Neural progenitor cell (in vitro differentiated cells): ENCODE results near the gene GABRG3. TPM values are rescaled to one million over a fixed set of nuclear protein-coding genes. Genes with fewer than 3 reads are reported as not detected.

Experiments
- DNase-seq: peaks from one replicate; pipeline ENCODE4 v3.0.0-alpha.2; 2016; ENCODE audit warnings: low spot score
- H2AFZ ChIP-seq: fragments of 200-600 bp; sonication (generic); replicated peaks from 2 replicates; pipeline ENCODE4 v1.6.1; 2016; ENCODE audit warnings: antibody characterized with exemption
- H3F3A ChIP-seq: fragments of 200-600 bp; sonication (generic); 2 replicates; pipeline ENCODE4 v1.6.1; 2016; ENCODE audit warnings: antibody characterized with exemption, low read depth
- H3K27ac ChIP-seq: fragments of 200-600 bp; sonication (generic); 2 replicates; pipeline ENCODE4 v1.5.1; 2016; ENCODE audit warnings: mild to moderate bottlenecking
- H3K27me3 ChIP-seq: fragments of 200-600 bp; sonication (generic); 2 replicates; pipeline ENCODE4 v1.6.1; 2016; ENCODE audit warnings: mild to moderate bottlenecking, moderate library complexity
- H3K36me3 ChIP-seq: fragments of 200-600 bp; sonication (generic); 2 replicates; pipeline ENCODE4 v1.5.1; 2016
- H3K4me1 ChIP-seq: fragments of 200-600 bp; sonication (generic); 2 replicates; pipeline ENCODE4 v1.6.1; 2016; ENCODE audit warnings: mixed run types
- H3K4me2 ChIP-seq: fragments of 200-600 bp; sonication (generic); 2 replicates; pipeline ENCODE4 v1.6.1; 2016
- H3K4me3 ChIP-seq: fragments of 200-600 bp; sonication (generic); 2 replicates; pipeline ENCODE4 v1.5.1; 2016
- H3K79me2 ChIP-seq: fragments of 200-600 bp; sonication (generic); 2 replicates; pipeline ENCODE4 v1.6.1; 2016; ENCODE audit warnings: low read depth
- H3K9ac ChIP-seq: fragments of 200-600 bp; sonication (generic); 2 replicates; pipeline ENCODE4 v1.6.1; 2016
- H3K9me3 ChIP-seq: fragments of 200-600 bp; sonication (generic); 2 replicates; pipeline ENCODE4 v1.5.1; 2016; ENCODE audit warnings: low read depth
- H4K20me1 ChIP-seq: fragments of 200-600 bp; sonication (generic); 2 replicates; pipeline ENCODE4 v1.6.1; 2016; ENCODE audit warnings: low read depth
- H3K27ac Mint-ChIP-seq: 3 replicates; pipeline ENCODE4 v1.8.0; 2021; ENCODE audit warnings: mixed read lengths
- H3K27me3 Mint-ChIP-seq: 2 replicates; pipeline ENCODE4 v1.8.0; 2022; ENCODE audit warnings: low read depth, mild to moderate bottlenecking, inconsistent platforms, moderate library complexity, mixed read lengths; ENCODE audit not compliant: insufficient read depth
- H3K36me3 Mint-ChIP-seq: 3 replicates; pipeline ENCODE4 v1.8.0; 2021; ENCODE audit warnings: mixed read lengths
- H3K4me1 Mint-ChIP-seq: 3 replicates; pipeline ENCODE4 v1.8.0; 2021; ENCODE audit warnings: mixed read lengths
- H3K4me3 Mint-ChIP-seq: 3 replicates; pipeline ENCODE4 v1.8.0; 2021; ENCODE audit warnings: mild to moderate bottlenecking, moderate library complexity, mixed read lengths
- H3K9me3 Mint-ChIP-seq: 3 replicates; pipeline ENCODE4 v1.8.0; 2020; ENCODE audit warnings: mixed read lengths
- EZH2 ChIP-seq: fragments of 200-600 bp; sonication (generic); IDR thresholded peaks from 2 replicates; pipeline ENCODE4 v1.6.1; 2017; ENCODE audit warnings: antibody characterized with exemption, mild to moderate bottlenecking, moderate library complexity
- EZH2phosphoT487 ChIP-seq: fragments of 200-600 bp; sonication (generic); IDR thresholded peaks from 2 replicates; pipeline ENCODE4 v1.6.1; 2017; ENCODE audit warnings: antibody characterized with exemption
- total RNA-seq: library from RNA; depleted of rRNA; stranded (reverse); fragments of >200 nt; gene quantifications from 2 replicates; pipeline ENCODE4 v1.2.3, GENCODE V29; 2015; ENCODE audit warnings: low replicate concordance
- TF ChIP-seq, protein P1 (sequence below): fragments of 200-600 bp; sonication (generic); IDR thresholded peaks from 2 replicates; pipeline ENCODE4 v1.5.1; 2017; ENCODE audit warnings: antibody characterized with exemption, mild to moderate bottlenecking

GABRG3 gene
- total RNA-seq, 1 donor from 2014 or later, result 3.4 TPM

DNA sequence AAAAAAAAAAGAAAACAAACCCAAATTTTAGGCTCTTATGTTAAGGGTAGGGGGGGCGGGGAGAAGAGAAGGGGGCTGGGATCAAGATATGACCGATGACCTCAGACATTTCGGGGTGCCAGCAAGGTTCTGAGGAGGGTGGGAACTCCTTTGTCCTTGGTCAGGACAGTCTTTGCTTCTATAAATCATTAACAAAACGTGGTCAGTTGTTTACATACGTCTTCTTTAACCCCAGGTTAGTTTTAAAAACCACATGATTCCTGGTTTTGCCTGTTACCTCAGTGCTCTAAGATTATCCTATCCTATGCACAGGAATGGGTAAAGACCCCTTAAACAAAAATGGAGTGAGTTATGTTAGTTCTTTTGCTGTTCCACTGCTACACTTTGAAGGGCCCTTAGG, 285.5 kb downstream of the GABRG3 start:
- Histone ChIP-seq H3K36me3 (no peaks in the 10 kb centered on the region), H3K27me3 (no peaks in the 10 kb centered on the region), H3K79me2 (no peaks in the 10 kb centered on the region), H3K4me1 (peaks cover 9% of the 10 kb centered on the region), H4K20me1 (no peaks in the 10 kb centered on the region), H3F3A (no peaks in the 10 kb centered on the region), H2AFZ (no peak overlapping the region), H3K4me2 (no peak overlapping the region), H3K4me3 (no peak overlapping the region), H3K9ac (no peak overlapping the region), H3K27ac (no peak overlapping the region), H3K9me3 (no peaks in the 10 kb centered on the region)
- Mint-ChIP-seq H3K27ac (no peak overlapping the region), H3K27me3 (peaks cover 6% of the 10 kb centered on the region), H3K4me3 (no peak overlapping the region), H3K4me1 (peaks cover 17% of the 10 kb centered on the region), H3K36me3 (no peaks in the 10 kb centered on the region), H3K9me3 (no peaks in the 10 kb centered on the region)
- DNase-seq, result no peak
- TF ChIP-seq, protein P1, sequence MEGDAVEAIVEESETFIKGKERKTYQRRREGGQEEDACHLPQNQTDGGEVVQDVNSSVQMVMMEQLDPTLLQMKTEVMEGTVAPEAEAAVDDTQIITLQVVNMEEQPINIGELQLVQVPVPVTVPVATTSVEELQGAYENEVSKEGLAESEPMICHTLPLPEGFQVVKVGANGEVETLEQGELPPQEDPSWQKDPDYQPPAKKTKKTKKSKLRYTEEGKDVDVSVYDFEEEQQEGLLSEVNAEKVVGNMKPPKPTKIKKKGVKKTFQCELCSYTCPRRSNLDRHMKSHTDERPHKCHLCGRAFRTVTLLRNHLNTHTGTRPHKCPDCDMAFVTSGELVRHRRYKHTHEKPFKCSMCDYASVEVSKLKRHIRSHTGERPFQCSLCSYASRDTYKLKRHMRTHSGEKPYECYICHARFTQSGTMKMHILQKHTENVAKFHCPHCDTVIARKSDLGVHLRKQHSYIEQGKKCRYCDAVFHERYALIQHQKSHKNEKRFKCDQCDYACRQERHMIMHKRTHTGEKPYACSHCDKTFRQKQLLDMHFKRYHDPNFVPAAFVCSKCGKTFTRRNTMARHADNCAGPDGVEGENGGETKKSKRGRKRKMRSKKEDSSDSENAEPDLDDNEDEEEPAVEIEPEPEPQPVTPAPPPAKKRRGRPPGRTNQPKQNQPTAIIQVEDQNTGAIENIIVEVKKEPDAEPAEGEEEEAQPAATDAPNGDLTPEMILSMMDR, result no peak
- no peak for TF ChIP-seq EZH2phosphoT487
- no peak for TF ChIP-seq EZH2

DNA sequence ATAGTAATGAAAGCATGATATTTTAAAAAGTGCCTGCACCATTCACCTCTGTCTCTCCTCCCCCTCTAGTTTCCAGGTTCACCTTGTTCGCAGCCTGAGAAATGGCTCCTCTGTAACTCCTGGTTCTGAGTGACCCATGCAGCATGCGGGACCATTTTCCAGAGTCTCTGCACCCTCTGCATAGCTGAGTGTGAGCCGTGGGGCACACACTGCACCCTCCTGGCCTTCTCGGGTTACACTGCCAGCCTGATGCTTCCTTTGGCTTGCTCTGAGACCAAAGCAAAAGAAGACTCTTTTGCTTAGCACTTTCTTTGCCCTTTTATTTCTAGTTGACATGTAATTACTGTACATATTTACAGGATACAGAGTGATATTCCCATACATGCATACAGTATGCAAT, 287.3 kb downstream of the GABRG3 start:
- H4K20me1 ChIP-seq, result no peaks in the 10 kb centered on the region
- Mint-ChIP-seq H3K4me3 (peak overlapping the region; percentile 17), H3K9me3 (no peaks in the 10 kb centered on the region), H3K36me3 (no peaks in the 10 kb centered on the region), H3K4me1 (peaks cover 17% of the 10 kb centered on the region), H3K27ac (no peak overlapping the region), H3K27me3 (peaks cover 6% of the 10 kb centered on the region)
- H3K4me1 ChIP-seq, result peaks cover 9% of the 10 kb centered on the region
- no peaks in the 10 kb centered on the region for H3K9me3 ChIP-seq
- H3K9ac ChIP-seq, result no peak overlapping the region
- TF ChIP-seq EZH2phosphoT487 (no peak), EZH2 (no peak)
- TF ChIP-seq, protein P1, result peak; percentile 24
- peak; percentile 40 for DNase-seq
- H3K4me2 ChIP-seq, result peak overlapping the region; percentile 52
- no peak overlapping the region for H3K27ac ChIP-seq
- H3K79me2 ChIP-seq, result no peaks in the 10 kb centered on the region
- no peak overlapping the region for H3K4me3 ChIP-seq
- H3K36me3 ChIP-seq, result no peaks in the 10 kb centered on the region
- H3K27me3 ChIP-seq, result no peaks in the 10 kb centered on the region
- no peaks in the 10 kb centered on the region for H3F3A ChIP-seq
- no peak overlapping the region for H2AFZ ChIP-seq

DNA sequence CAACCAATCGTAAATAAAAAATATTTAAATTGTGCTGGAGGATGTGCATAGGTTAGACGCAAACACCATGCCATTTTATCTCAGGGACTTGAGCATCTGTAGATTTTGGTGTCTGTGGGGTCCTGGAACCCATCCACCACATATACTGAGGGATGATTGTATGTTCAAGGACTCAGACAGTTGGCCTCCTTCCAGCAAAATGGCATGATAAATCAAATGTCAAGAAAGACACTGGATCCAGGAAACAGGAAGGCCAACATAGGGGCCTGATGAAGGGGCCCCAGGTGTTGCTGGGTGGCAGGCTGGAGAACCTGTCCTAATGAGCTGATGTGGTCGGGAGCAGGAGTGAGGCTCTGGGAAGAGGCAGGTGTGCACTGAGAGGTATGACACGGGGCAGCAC, 289.5 kb downstream of the GABRG3 start:
- Histone ChIP-seq H3K36me3 (no peaks in the 10 kb centered on the region), H2AFZ (no peak overlapping the region), H3K9ac (no peak overlapping the region), H3F3A (no peaks in the 10 kb centered on the region), H3K27me3 (no peaks in the 10 kb centered on the region), H3K4me2 (no peak overlapping the region), H3K79me2 (no peaks in the 10 kb centered on the region), H3K27ac (no peak overlapping the region), H3K4me3 (no peak overlapping the region), H3K4me1 (peaks cover 12% of the 10 kb centered on the region), H4K20me1 (no peaks in the 10 kb centered on the region), H3K9me3 (no peaks in the 10 kb centered on the region)
- no peak overlapping the region for H3K27ac Mint-ChIP-seq
- no peaks in the 10 kb centered on the region for H3K36me3 Mint-ChIP-seq
- peaks cover 6% of the 10 kb centered on the region for H3K27me3 Mint-ChIP-seq
- peaks cover 27% of the 10 kb centered on the region for H3K4me1 Mint-ChIP-seq
- DNase-seq, result no peak
- no peaks in the 10 kb centered on the region for H3K9me3 Mint-ChIP-seq
- H3K4me3 Mint-ChIP-seq, result no peak overlapping the region
- TF ChIP-seq, protein P1, result no peak
- TF ChIP-seq EZH2phosphoT487 (no peak), EZH2 (no peak)
